DND-41 (cell line): ENCODE results near the gene SLC38A5.

Experiments
- ATAC-seq: fragments of 200-7000 bp; cut with Tn5 transposase; 3 replicates; pipeline ENCODE4 v1.9.1; 2021; ENCODE audit warnings: low read depth; ENCODE audit not compliant: insufficient read depth
- DNase-seq: peaks from one replicate; pipeline ENCODE4 v3.0.0-alpha.2; 2020
- H2AFZ ChIP-seq: 2 replicates; pipeline ENCODE4 v1.6.0; 2012; ENCODE audit warnings: low read depth, low read length
- H3K27ac ChIP-seq: 2 replicates; pipeline ENCODE4 v1.5.1; 2012; ENCODE audit warnings: low read length, inconsistent platforms
- H3K27me3 ChIP-seq: fragments of 200-600 bp; sonication (generic); 2 replicates; pipeline ENCODE4 v1.6.0; 2012; ENCODE audit warnings: low read length, mild to moderate bottlenecking, inconsistent platforms; ENCODE audit not compliant: insufficient read depth, poor library complexity
- H3K36me3 ChIP-seq: 2 replicates; pipeline ENCODE4 v1.5.1; 2012; ENCODE audit warnings: low read length, inconsistent platforms; ENCODE audit not compliant: insufficient read depth
- H3K4me1 ChIP-seq: 2 replicates; pipeline ENCODE4 v1.5.1; 2012; ENCODE audit warnings: mild to moderate bottlenecking, low read length; ENCODE audit not compliant: insufficient read depth
- H3K4me2 ChIP-seq: 2 replicates; pipeline ENCODE4 v1.6.0; 2012; ENCODE audit warnings: mild to moderate bottlenecking, moderate library complexity, low read length, inconsistent platforms; ENCODE audit not compliant: insufficient read depth
- H3K4me3 ChIP-seq, 2 experiments: fragments of 200-600 bp in 1 of 2; shearing (Covaris generic) in 1 of 2; 2 replicates each; pipeline ENCODE4 v1.5.1; 2012 to 2016; ENCODE audit warnings: inconsistent platforms in 2 of 2, low read length in 2 of 2, mild to moderate bottlenecking in 2 of 2, low read depth in 1 of 2, moderate library complexity in 1 of 2
- H3K79me2 ChIP-seq: 2 replicates; pipeline ENCODE4 v1.6.0; 2012; ENCODE audit warnings: low read length, inconsistent platforms; ENCODE audit not compliant: insufficient read depth
- H3K9ac ChIP-seq: 2 replicates; pipeline ENCODE4 v1.6.0; 2012; ENCODE audit warnings: low read depth, mild to moderate bottlenecking, inconsistent platforms, low read length, moderate library complexity
- H3K9me3 ChIP-seq: 2 replicates; pipeline ENCODE4 v1.5.1; 2012; ENCODE audit warnings: low read length, moderate library complexity, mild to moderate bottlenecking, inconsistent platforms; ENCODE audit not compliant: insufficient read depth, severe bottlenecking
- H4K20me1 ChIP-seq: 2 replicates; pipeline ENCODE4 v1.6.0; 2012; ENCODE audit warnings: low read length; ENCODE audit not compliant: insufficient read depth
- EZH2 ChIP-seq: IDR thresholded peaks from 3 replicates; pipeline ENCODE4 v1.6.1; 2012; ENCODE audit warnings: borderline replicate concordance, low read depth, mild to moderate bottlenecking, moderate library complexity, low read length, inconsistent platforms; ENCODE audit not compliant: severe bottlenecking
- TF ChIP-seq, protein P1 (sequence below): IDR thresholded peaks from 2 replicates; pipeline ENCODE4 v1.5.1; 2012; ENCODE audit warnings: borderline replicate concordance, low read length, moderate library complexity, mild to moderate bottlenecking; ENCODE audit not compliant: poor library complexity, severe bottlenecking; ENCODE audit errors: extremely low read depth

Gene SLC38A5

DNA sequence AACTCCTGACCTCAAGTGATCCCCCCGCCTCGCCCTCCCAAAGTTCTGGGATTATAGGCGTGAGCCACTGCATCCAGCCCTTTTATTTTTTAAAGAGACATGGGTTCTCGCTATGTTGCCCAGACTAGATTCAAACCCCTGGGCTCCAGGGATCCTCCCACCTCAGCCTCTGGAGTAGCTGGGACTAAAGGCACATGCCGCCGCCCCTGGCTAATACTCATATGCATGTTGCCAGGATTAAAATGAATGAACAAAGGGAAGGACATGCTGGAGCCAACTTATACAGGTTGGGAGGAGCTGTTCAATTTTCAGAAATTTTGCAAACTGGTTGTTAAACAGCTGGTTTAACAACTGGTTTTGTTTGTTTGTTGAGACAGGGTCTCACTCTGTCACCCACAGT, 4.5 kb upstream of the SLC38A5 start:
- no peak for ATAC-seq
- TF ChIP-seq EZH2 = no peak
- TF ChIP-seq, protein P1, sequence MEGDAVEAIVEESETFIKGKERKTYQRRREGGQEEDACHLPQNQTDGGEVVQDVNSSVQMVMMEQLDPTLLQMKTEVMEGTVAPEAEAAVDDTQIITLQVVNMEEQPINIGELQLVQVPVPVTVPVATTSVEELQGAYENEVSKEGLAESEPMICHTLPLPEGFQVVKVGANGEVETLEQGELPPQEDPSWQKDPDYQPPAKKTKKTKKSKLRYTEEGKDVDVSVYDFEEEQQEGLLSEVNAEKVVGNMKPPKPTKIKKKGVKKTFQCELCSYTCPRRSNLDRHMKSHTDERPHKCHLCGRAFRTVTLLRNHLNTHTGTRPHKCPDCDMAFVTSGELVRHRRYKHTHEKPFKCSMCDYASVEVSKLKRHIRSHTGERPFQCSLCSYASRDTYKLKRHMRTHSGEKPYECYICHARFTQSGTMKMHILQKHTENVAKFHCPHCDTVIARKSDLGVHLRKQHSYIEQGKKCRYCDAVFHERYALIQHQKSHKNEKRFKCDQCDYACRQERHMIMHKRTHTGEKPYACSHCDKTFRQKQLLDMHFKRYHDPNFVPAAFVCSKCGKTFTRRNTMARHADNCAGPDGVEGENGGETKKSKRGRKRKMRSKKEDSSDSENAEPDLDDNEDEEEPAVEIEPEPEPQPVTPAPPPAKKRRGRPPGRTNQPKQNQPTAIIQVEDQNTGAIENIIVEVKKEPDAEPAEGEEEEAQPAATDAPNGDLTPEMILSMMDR = no peak
- peaks cover 40% of the 10 kb centered on the region for H3K4me1 ChIP-seq
- H3K4me2 ChIP-seq = peak overlapping the region; percentile 88
- H3K9ac ChIP-seq = peak overlapping the region; percentile 77
- H3K4me3 ChIP-seq = peak overlapping the region in 1 of 2 experiments; percentile 67; a peak in 1 of 4 replicates
- H3K79me2 ChIP-seq = peaks cover 33% of the 10 kb centered on the region
- H3K36me3 ChIP-seq = peaks cover 17% of the 10 kb centered on the region
- H4K20me1 ChIP-seq = peaks cover 15% of the 10 kb centered on the region; the same call in 1 of the 2 replicates
- H3K9me3 ChIP-seq = no peaks in the 10 kb centered on the region
- no peak overlapping the region for H2AFZ ChIP-seq
- no peaks in the 10 kb centered on the region for H3K27me3 ChIP-seq
- no peak for DNase-seq
- H3K27ac ChIP-seq = 0 out of 2 replicates have a peak overlapping the region, but pooled peaks have one; percentile 37

GRCh38 chrX:48474127-48474526, 4.1 kb upstream of the SLC38A5 start:
- no peak for TF ChIP-seq EZH2
- TF ChIP-seq, protein P1 = peak; percentile 59
- Histone ChIP-seq H3K9me3 (no peaks in the 10 kb centered on the region), H3K4me3 (no peak overlapping the region), H3K27ac (no peak overlapping the region), H3K27me3 (no peaks in the 10 kb centered on the region), H3K4me2 (peak overlapping the region; percentile 88; the same call in 1 of the 2 replicates), H4K20me1 (peaks cover 15% of the 10 kb centered on the region; the same call in 1 of the 2 replicates), H3K9ac (no peak overlapping the region), H3K79me2 (peaks cover 35% of the 10 kb centered on the region), H3K4me1 (peaks cover 44% of the 10 kb centered on the region), H3K36me3 (peaks cover 13% of the 10 kb centered on the region), H2AFZ (no peak overlapping the region)
- DNase-seq (peak; percentile 36), ATAC-seq (no peak)

GRCh38 chrX:48473704-48473990, 3.6 kb upstream of the SLC38A5 start:
- Histone ChIP-seq H3K9me3 (no peaks in the 10 kb centered on the region), H3K4me1 (peaks cover 44% of the 10 kb centered on the region), H3K27ac (no peak overlapping the region), H4K20me1 (peaks cover 13% of the 10 kb centered on the region; the same call in 1 of the 2 replicates), H3K36me3 (peaks cover 9% of the 10 kb centered on the region), H3K9ac (no peak overlapping the region), H3K4me2 (no peak overlapping the region), H3K79me2 (peaks cover 39% of the 10 kb centered on the region), H3K4me3 (no peak overlapping the region), H3K27me3 (no peaks in the 10 kb centered on the region), H2AFZ (no peak overlapping the region)
- no peak for ATAC-seq
- no peak for DNase-seq
- TF ChIP-seq EZH2 = no peak
- TF ChIP-seq, protein P1 = no peak
